SH-SY5Y (cell line): ENCODE data around the gene SEPTIN8.

ENCODE experiments used
- GATA2 ChIP-seq: IDR thresholded peaks from 2 replicates; pipeline ENCODE4 v1.6.1; 2011; ENCODE audit warnings: mild to moderate bottlenecking, low read depth, low read length
- GATA3 ChIP-seq: IDR thresholded peaks from 2 replicates; pipeline ENCODE4 v1.6.1; 2011; ENCODE audit warnings: low read depth, mild to moderate bottlenecking, low read length, moderate library complexity

DNA sequence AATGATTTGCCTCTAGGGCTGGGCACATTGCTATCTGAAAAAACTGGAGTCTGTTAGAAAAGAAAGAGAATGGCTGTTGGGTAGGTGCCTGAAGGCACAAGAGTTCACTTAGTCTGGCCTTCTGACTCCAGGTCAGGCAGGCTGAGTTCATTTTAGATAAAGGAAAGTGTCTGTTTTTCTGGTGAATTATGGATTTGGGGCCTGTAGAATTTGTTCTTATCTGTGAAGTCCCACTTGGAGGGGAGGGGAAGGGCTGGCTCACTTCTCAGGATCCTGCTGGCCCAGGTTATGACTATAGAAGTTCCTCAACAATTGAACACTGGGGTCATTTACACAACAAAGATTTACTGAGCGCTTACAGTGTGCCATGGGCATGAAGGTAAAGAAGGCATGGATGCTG is 11.5 kb upstream of the SEPTIN8 start:
- no peak for TF ChIP-seq GATA2
- TF ChIP-seq GATA3, result no peak
